GM19099 (cell line): Measurements from ENCODE around the gene ELFN2.

Source experiments
- POLR2A ChIP-seq: IDR thresholded peaks from 3 replicates; pipeline ENCODE4 v1.6.1; 2011; ENCODE audit warnings: low read depth; ENCODE audit not compliant: insufficient read length; ENCODE audit errors: extremely low read depth

The ELFN2 gene

GRCh38 chr22:37370306-37370979, 56.8 kb downstream of the ELFN2 start:
- TF ChIP-seq POLR2A = no peak

DNA sequence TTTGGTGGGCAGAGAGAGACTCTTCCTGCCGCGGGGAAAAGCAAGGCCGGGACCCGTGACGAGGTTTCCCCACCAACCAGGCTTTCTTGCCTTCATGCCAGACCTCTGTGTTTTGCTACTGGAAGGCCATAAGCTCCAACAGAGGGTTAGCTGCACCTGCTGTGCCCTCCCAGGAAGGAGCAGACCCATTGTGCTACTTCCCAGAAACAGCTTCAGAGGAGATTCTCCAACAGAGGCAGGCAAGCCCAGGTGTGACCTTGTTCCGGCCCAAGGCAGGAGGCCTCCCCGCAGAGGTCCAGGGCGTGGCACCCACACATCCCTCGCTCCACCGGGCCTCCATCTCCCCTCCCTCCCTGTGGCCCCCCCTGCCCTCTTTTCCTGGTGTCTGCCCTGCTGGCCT, 57.8 kb downstream of the ELFN2 start:
- no peak for TF ChIP-seq POLR2A

DNA sequence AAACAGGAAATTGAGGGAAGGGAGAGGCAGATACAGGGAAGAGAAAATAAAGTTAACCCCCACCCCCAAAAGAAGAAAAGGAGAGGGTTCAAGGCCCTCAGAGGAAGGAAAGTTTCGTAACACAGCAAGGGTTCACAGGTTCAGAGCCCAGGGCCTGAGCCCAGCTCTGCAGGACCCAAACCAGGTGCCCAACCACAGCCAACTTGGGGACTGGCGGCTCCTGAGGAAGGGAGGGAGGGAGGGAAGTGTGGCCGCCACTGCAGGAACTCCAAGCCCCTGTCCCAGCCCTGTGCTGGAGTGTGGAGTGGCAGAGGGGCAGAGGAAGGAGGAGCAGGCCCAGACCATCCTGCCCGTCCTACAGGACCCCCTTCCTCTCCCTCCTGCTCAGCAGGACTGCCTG, 59.2 kb downstream of the ELFN2 start:
- no peak for TF ChIP-seq POLR2A

DNA sequence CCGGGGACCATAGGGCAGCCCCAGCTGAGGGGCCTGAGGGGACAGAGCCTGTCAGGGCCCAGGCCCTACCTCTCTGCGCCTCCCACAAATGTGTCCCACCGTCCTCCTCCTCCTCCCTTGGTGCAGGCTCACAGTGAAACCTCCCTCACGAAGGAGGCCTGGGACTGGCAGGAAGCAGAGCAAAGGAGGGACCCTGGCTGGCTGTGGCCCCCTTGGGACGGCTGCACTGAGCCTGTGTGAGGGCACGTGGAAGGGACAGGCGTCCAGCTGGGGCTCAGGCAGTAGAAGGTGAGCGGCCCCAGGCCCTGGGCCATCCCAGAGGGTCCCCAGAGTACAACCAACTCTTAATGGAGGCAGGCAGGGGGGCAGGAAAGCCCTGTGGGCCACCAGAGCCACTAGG, 60.7 kb downstream of the ELFN2 start:
- no peak for TF ChIP-seq POLR2A

DNA sequence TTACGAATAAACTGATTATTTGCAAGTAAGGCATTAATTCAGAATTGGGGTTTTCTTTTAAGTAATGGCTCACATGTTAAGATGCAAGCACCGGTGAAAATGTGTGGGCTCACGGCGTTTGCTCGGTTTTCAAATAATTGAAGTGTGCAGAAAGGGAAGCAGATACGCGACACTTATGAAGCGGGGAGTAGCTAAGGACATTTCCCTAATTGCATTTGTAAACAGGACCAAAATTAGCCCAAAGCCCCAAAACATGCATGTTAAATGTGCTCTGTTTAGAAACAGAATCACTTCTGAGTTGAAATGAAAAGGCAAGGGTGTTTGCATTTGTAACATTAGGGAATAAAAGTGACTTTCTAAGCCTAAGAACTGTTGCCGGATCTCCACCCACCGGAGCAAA, 61.3 kb downstream of the ELFN2 start:
- TF ChIP-seq POLR2A = no peak

DNA sequence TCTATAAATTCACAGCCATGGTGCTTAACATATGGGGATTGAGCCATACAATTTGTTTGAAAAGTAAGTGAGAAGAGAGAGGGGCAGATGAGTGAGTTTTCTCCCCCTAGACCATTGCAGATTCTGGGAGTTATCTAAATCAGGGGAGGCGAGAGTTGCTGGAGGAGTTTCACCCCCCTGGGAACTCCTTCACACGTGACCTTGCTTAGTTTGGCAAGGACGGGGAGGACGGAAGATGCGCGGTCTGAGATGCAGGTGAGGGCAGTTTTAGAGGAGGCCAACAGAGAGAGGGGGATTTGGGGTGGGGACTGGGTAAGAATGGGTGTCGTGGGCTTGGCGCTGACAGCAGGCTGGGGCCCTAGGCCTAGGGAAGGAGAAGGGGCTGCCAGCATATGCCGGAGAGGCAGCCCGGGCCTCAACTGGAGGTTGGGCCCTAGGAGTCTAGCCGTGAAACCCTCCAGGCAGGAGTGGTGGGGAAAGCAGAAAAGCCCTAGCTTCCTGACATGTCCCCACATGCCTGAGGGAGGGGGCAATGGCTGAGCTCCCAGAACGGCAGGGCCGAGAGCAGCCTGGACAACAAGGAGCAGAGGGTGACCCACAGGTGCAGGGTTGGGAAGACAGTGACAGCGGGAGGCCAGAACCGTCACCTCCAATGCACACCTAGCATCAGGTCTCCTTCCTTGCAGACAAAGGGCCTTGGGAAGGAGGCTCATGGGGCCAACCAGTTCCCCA, 63.9 kb downstream of the ELFN2 start:
- TF ChIP-seq POLR2A = no peak

DNA sequence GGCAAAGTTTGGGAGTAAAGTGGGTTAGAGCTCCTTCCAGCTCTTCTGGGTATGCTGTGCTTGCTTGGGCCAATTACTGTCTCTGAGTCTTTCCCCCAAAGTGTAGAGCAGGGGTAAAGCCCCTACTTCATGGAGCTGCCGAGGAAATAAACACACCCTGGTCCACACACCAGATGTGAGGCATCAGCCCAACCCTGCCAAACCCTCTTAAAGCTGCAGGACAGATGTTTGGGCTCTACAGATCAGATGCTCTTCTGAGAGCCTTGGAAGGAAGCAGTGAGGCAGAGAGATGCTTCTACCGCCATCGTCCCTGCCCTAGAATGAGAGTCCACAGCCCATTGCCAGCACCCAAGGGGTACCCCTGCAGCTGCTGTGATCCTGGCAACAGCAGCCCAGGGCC, 64.7 kb downstream of the ELFN2 start:
- no peak for TF ChIP-seq POLR2A

- no peak for TF ChIP-seq POLR2A
Measured at GRCh38 chr22:37358917-37359316, 68.4 kb downstream of the ELFN2 start.

GRCh38 chr22:37358386-37358785, 68.9 kb downstream of the ELFN2 start:
- TF ChIP-seq POLR2A = no peak

- no peak for TF ChIP-seq POLR2A
Measured at GRCh38 chr22:37357446-37358075, 69.7 kb downstream of the ELFN2 start.

DNA sequence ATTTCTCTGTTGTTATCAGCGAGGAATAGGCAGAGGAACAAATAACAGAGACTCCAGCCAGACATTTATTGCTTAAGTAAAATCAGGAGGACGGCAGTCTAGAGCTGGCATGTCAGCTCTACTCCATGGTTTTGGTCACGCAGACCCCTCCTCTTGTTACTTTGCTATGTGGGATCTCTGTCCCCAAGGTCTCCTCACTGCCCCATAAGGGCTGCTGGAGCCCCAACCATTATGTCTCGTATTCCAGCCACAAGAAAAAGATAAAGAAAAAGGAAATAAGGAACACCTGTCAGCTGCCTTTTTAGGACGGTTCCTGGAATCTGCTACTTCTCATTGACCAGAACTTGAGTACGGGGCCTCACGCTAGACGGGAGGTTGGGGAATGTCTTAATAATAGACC, 70.4 kb downstream of the ELFN2 start:
- TF ChIP-seq POLR2A = no peak

GRCh38 chr22:37355174-37355573, 72.1 kb downstream of the ELFN2 start:
- TF ChIP-seq POLR2A = no peak

- TF ChIP-seq POLR2A = no peak
Measured at GRCh38 chr22:37354670-37355069, 72.6 kb downstream of the ELFN2 start.

GRCh38 chr22:37354261-37354660, 73.0 kb downstream of the ELFN2 start:
- no peak for TF ChIP-seq POLR2A

DNA sequence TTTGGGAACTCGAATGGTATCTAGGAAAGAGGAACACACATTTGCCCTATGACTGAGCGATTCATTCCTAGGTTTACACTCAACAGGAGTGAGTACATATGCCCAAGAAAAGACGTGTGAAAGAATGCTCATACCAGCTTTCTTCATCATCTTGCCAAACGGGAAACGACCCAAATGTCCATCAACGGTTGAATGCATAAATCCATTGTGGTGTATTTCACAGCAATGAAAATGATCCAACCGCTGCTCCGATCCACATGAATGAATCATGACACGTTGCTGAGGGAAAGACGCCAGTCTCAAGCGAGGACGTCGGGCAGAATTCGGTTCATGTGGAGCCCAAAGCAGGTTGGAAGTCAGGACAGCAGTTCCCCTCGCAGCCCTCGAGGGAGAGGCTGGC, 73.4 kb downstream of the ELFN2 start:
- TF ChIP-seq POLR2A = no peak

DNA sequence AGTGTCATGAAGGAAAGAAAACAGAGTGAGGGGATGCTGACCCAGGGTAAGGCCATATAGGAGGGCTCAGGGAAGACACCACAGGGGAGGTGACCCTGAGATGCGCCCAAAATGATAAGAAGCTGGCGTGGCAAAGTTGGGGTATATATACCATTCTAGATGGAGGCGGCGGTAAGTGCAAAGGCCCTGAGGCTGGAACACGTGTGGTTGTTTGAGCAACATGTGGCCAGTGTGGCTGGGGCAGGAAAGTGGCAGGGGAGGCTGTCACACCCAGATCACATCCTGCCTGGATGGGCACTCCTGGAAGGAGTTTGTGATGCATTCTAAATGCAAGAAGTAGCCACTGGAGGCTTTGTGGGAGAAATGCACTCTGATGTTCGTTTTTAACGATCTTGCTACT, 74.8 kb downstream of the ELFN2 start:
- TF ChIP-seq POLR2A = no peak
